Measurements from ENCODE around the gene FTO. TPM values are rescaled to one million over a fixed set of nuclear protein-coding genes. Genes with fewer than 3 reads are reported as not detected.

The FTO gene
- total and polyA plus RNA-seq, 2 of the 8 experiments (the other 6 are each of a cell fraction or from before 2014, with no cell fraction given), result 34.5 to 59.8 TPM

- H2BK20ac ChIP-seq (ENCODE audit: low read length), result no peak overlapping the region
- no peaks in the 10 kb centered on the region for H3K79me1 ChIP-seq (ENCODE audit: low read depth, low read length)
- no peaks in the 10 kb centered on the region; a peak in 1 of 7 replicates for H3K4me1 ChIP-seq (replicated peaks in 1 of 4; ENCODE audit: control insufficient read depth in 3 of 4, insufficient read depth in 4 of 4, low read length in 3 of 4)
- no peak overlapping the region for H4K91ac ChIP-seq (replicated peaks; ENCODE audit: insufficient read length, low read length)
- H3K4me2 ChIP-seq (ENCODE audit: insufficient read depth in 1 of 2, low read depth in 2 of 2, low read length in 2 of 2), result no peak overlapping the region
- H2BK12ac ChIP-seq (ENCODE audit: low read depth, low read length), result no peak overlapping the region
- ChIA-PET POLR2A (ENCODE audit: partially characterized antibody) (no interaction called here), CTCF (ENCODE audit: partially characterized antibody) (interaction anchor here (1.2 kb wide), 1 partner anchor 22 kb away, joined by 3 read pairs; no protein-coding TSS in a partner anchor)
- no peak overlapping the region for H2BK5ac ChIP-seq (ENCODE audit: low read depth, low read length)
- no peak overlapping the region for H3K27ac ChIP-seq (ENCODE audit: low read depth, low read length)
- H3K18ac ChIP-seq (ENCODE audit: extremely low read depth, low read length), result no peak overlapping the region
- no peak overlapping the region for H4K5ac ChIP-seq (ENCODE audit: insufficient read length, low read depth, low read length)
- H3K4me3 ChIP-seq (ENCODE audit: extremely low read depth in 1 of 4, insufficient read depth in 2 of 4, low read depth in 3 of 4, low read length in 4 of 4), result no peak overlapping the region
- no peak overlapping the region for H3K9ac ChIP-seq (replicated peaks in 1 of 4; ENCODE audit: extremely low read depth in 1 of 4, low read depth in 3 of 4, low read length in 3 of 4)
- no peak overlapping the region for H2AK5ac ChIP-seq (ENCODE audit: low read depth, low read length)
- H3K23me2 ChIP-seq (ENCODE audit: low read depth, low read length), result no peaks in the 10 kb centered on the region
- H3K27me3 ChIP-seq (replicated peaks in 1 of 4; ENCODE audit: control insufficient read depth in 3 of 4, extremely low read depth in 1 of 4, insufficient read depth in 3 of 4, low read length in 3 of 4), result no peaks in the 10 kb centered on the region
- H3K14ac ChIP-seq (ENCODE audit: insufficient read length), result no peak overlapping the region
- no peak overlapping the region for H3K4ac ChIP-seq (replicated peaks; ENCODE audit: insufficient read length, low read depth, low read length)
- H2AFZ ChIP-seq (ENCODE audit: low read length), result no peak overlapping the region
- no peak overlapping the region for H3K23ac ChIP-seq (ENCODE audit: insufficient read length)
- DNase-seq (ENCODE audit: low read depth in 1 of 2, low spot score in 2 of 2), result no peak
- no peaks in the 10 kb centered on the region for H4K20me1 ChIP-seq (replicated peaks in 1 of 2; ENCODE audit: control insufficient read depth in 1 of 2, insufficient read depth in 2 of 2, low read length in 2 of 2)
- 93% methylated on average over 4 of the region's 4 CpGs; no CpG with 5 or more reads in 1 of the 2 experiments for WGBS, 2 experiments (ENCODE audit: extremely low coverage in 1 of 2, insufficient coverage in 1 of 2, insufficient read length in 1 of 2, insufficient replicate concordance in 2 of 2, low coverage in 1 of 2, low lambda C conversion rate in 2 of 2, missing lambda C conversion rate in 1 of 2)
- H4K8ac ChIP-seq (ENCODE audit: extremely low read depth, insufficient read depth, low read length), result no peak overlapping the region
- H2BK15ac ChIP-seq (ENCODE audit: low read length), result no peak overlapping the region
- H3K36me3 ChIP-seq (ENCODE audit: control insufficient read depth in 2 of 4, insufficient read depth in 4 of 4, low read length in 3 of 4), result no peaks in the 10 kb centered on the region
- no peak overlapping the region for H3K56ac ChIP-seq (replicated peaks; ENCODE audit: insufficient read length, low read depth, low read length)
- no peak overlapping the region for H2BK120ac ChIP-seq (replicated peaks; ENCODE audit: low read depth, low read length)
- H3K79me2 ChIP-seq (ENCODE audit: control insufficient read depth in 1 of 2, insufficient read depth in 2 of 2, low read length in 2 of 2), result no peaks in the 10 kb centered on the region
- FAIRE-seq, result no peak
- no peaks in the 10 kb centered on the region for H3K9me3 ChIP-seq (ENCODE audit: insufficient read depth in 2 of 2, low read depth in 1 of 2, low read length in 1 of 2)
- no peak for TF ChIP-seq TBP (IDR thresholded peaks at IDR 0.05; ENCODE audit: low read depth, low read length)
- TF ChIP-seq EZH2 (IDR thresholded peaks at IDR 0.05; ENCODE audit: low read depth, low read length, severe bottlenecking), result no peak
- TF ChIP-seq FOSL1 (IDR thresholded peaks at IDR 0.05; ENCODE audit: insufficient read depth, low read depth, low read length), result no peak
- no peak for TF ChIP-seq PHF8 (conservative IDR thresholded peaks at IDR 0.05; ENCODE audit: low read depth, low read length)
- no peak for TF ChIP-seq CEBPB (IDR thresholded peaks at IDR 0.05; ENCODE audit: low read depth, low read length)
- TF ChIP-seq POLR2AphosphoS5 (IDR thresholded peaks at IDR 0.05; ENCODE audit: low read depth, low read length), result no peak
- TF ChIP-seq TEAD4 (IDR thresholded peaks at IDR 0.05; ENCODE audit: low read depth, low read length), result no peak
- no peak for TF ChIP-seq RNF2 (IDR thresholded peaks at IDR 0.05; ENCODE audit: borderline replicate concordance, low read depth, low read length, missing control alignments, poor library complexity, severe bottlenecking)
- no peak for TF ChIP-seq KDM1A (IDR thresholded peaks at IDR 0.05; ENCODE audit: borderline replicate concordance, low read length)
- no peak for TF ChIP-seq SAP30 (IDR thresholded peaks at IDR 0.05; ENCODE audit: insufficient read depth, insufficient replicate concordance, low read length)
- TF ChIP-seq ATF2 (IDR thresholded peaks at IDR 0.05; ENCODE audit: low read length), result no peak
- TF ChIP-seq ATF3 (IDR thresholded peaks at IDR 0.05; ENCODE audit: insufficient read depth, low read depth, low read length), result no peak
Observed at GRCh38 chr16:53926209-53926608, 222.3 kb downstream of the FTO start.

Data from H1 (cell line).